Ectodermal cell (in vitro differentiated cells): Measurements from ENCODE around the gene LDLRAD4.
"Not testable (repeated sequence)": the region's sequence is repeated elsewhere in the genome, so short reads cannot be mapped to it uniquely, and the experiment has no call there.

Experiments used
- H3K27ac ChIP-seq: 2 replicates; pipeline ENCODE4 v1.7.0; 2013; ENCODE audit warnings: mild to moderate bottlenecking, low read depth, low read length; ENCODE audit not compliant: insufficient read depth, poor library complexity, severe bottlenecking
- H3K27me3 ChIP-seq: 2 replicates; pipeline ENCODE4 v1.7.0; 2013; ENCODE audit warnings: mild to moderate bottlenecking, low read length; ENCODE audit not compliant: insufficient read depth, control insufficient read depth, poor library complexity, severe bottlenecking
- H3K36me3 ChIP-seq: one replicate; pipeline ENCODE4 v1.7.0; 2013; ENCODE audit warnings: low read length; ENCODE audit not compliant: control insufficient read depth, insufficient read depth
- H3K4me1 ChIP-seq: one replicate; pipeline ENCODE4 v1.7.0; 2013; ENCODE audit warnings: low read length; ENCODE audit not compliant: control insufficient read depth, insufficient read depth
- H3K4me3 ChIP-seq: 2 replicates; pipeline ENCODE4 v1.7.0; 2013; ENCODE audit warnings: low read depth, low read length, control low read depth; ENCODE audit not compliant: insufficient read depth
- H3K9me3 ChIP-seq: 2 replicates; pipeline ENCODE4 v1.7.0; 2013; ENCODE audit warnings: mild to moderate bottlenecking, low read length, moderate library complexity; ENCODE audit not compliant: control insufficient read depth
- WGBS, 2 experiments: methylation state at CpG; one replicate each; pipeline ENCODE4 v1.1.7; 2013; ENCODE audit warnings: missing lambda C conversion rate in 2 of 2; 5-methylcytosine and 5-hydroxymethylcytosine counted together

LDLRAD4 gene

GRCh38 chr18:13258921-13259320, 40.4 kb downstream of the LDLRAD4 start:
- no peaks in the 10 kb centered on the region for H3K36me3 ChIP-seq
- WGBS, 2 experiments: 82 to 86% methylated on average over 6 of the region's 6 CpGs

GRCh38 chr18:13259701-13260100, 41.1 kb downstream of the LDLRAD4 start:
- Histone ChIP-seq H3K4me3 (no peak overlapping the region), H3K4me1 (peaks cover 8% of the 10 kb centered on the region), H3K9me3 (no peaks in the 10 kb centered on the region), H3K36me3 (no peaks in the 10 kb centered on the region), H3K27me3 (no peaks in the 10 kb centered on the region), H3K27ac (no peak overlapping the region)
- WGBS, 2 experiments: 65% methylated on average over 7 of the region's 7 CpGs

More at GRCh38 chr18:13258921-13259320, 40.4 kb downstream of the LDLRAD4 start:
- no peaks in the 10 kb centered on the region for H3K27me3 ChIP-seq
- no peaks in the 10 kb centered on the region for H3K9me3 ChIP-seq
- H3K4me1 ChIP-seq: peaks cover 8% of the 10 kb centered on the region
- H3K4me3 ChIP-seq: no peak overlapping the region
- H3K27ac ChIP-seq: no peak overlapping the region

GRCh38 chr18:13260197-13260934, 41.8 kb downstream of the LDLRAD4 start:
- WGBS, 2 experiments: 91 to 92% methylated on average over 8 of the region's 8 CpGs
- H3K27ac ChIP-seq: no peak overlapping the region

GRCh38 chr18:13260935-13261640, 42.5 kb downstream of the LDLRAD4 start:
- no peak overlapping the region for H3K27ac ChIP-seq
- WGBS, 2 experiments: 90 to 93% methylated on average over 12 of the region's 12 CpGs

More at GRCh38 chr18:13260197-13260934, 41.8 kb downstream of the LDLRAD4 start:
- Histone ChIP-seq H3K36me3 (no peaks in the 10 kb centered on the region), H3K4me3 (no peak overlapping the region), H3K4me1 (peaks cover 8% of the 10 kb centered on the region), H3K9me3 (no peaks in the 10 kb centered on the region), H3K27me3 (no peaks in the 10 kb centered on the region)

GRCh38 chr18:13261661-13262357, 43.2 kb downstream of the LDLRAD4 start:
- H3K4me3 ChIP-seq: no peak overlapping the region
- H3K4me1 ChIP-seq: no peaks in the 10 kb centered on the region
- no peaks in the 10 kb centered on the region for H3K9me3 ChIP-seq
- WGBS, 2 experiments: 89 to 90% methylated on average over 26 of the region's 26 CpGs
- no peak overlapping the region for H3K27ac ChIP-seq
- no peaks in the 10 kb centered on the region for H3K36me3 ChIP-seq
- H3K27me3 ChIP-seq: no peaks in the 10 kb centered on the region

More at GRCh38 chr18:13260935-13261640, 42.5 kb downstream of the LDLRAD4 start:
- Histone ChIP-seq H3K4me3 (no peak overlapping the region), H3K4me1 (peaks cover 7% of the 10 kb centered on the region), H3K9me3 (no peaks in the 10 kb centered on the region), H3K36me3 (no peaks in the 10 kb centered on the region), H3K27me3 (no peaks in the 10 kb centered on the region)

GRCh38 chr18:13262358-13262680, 43.8 kb downstream of the LDLRAD4 start:
- not testable (repeated sequence) for H3K4me3 ChIP-seq, H3K4me1 ChIP-seq, H3K36me3 ChIP-seq, H3K27me3 ChIP-seq, H3K27ac ChIP-seq, H3K9me3 ChIP-seq
- 94 to 95% methylated on average over 33 of the region's 33 CpGs for WGBS, 2 experiments

GRCh38 chr18:13262839-13263691, 44.5 kb downstream of the LDLRAD4 start:
- H3K4me3 ChIP-seq: no peak overlapping the region
- H3K27me3 ChIP-seq: no peaks in the 10 kb centered on the region
- H3K9me3 ChIP-seq: no peaks in the 10 kb centered on the region
- no peaks in the 10 kb centered on the region for H3K36me3 ChIP-seq
- H3K4me1 ChIP-seq: peaks cover 2% of the 10 kb centered on the region
- no peak overlapping the region for H3K27ac ChIP-seq
- 96% methylated on average over 50 of the region's 50 CpGs for WGBS, 2 experiments

- Histone ChIP-seq H3K4me3 (no peak overlapping the region), H3K27ac (no peak overlapping the region), H3K9me3 (no peaks in the 10 kb centered on the region), H3K27me3 (no peaks in the 10 kb centered on the region), H3K4me1 (peaks cover 5% of the 10 kb centered on the region), H3K36me3 (no peaks in the 10 kb centered on the region)
- 93 to 95% methylated on average over 19 of the region's 19 CpGs for WGBS, 2 experiments
These were observed 45.8 kb downstream of the LDLRAD4 start for GRCh38 chr18:13264091-13265007.
